ENCODE measurements around the gene CELSR1.
"Not testable (repeated sequence)": the region's sequence is repeated elsewhere in the genome, so short reads cannot be mapped to it uniquely, and the experiment has no call there.

CELSR1 gene

GRCh38 chr22:46413725-46414379, 123.6 kb downstream of the CELSR1 start:
- no peak for DNase-seq

DNA sequence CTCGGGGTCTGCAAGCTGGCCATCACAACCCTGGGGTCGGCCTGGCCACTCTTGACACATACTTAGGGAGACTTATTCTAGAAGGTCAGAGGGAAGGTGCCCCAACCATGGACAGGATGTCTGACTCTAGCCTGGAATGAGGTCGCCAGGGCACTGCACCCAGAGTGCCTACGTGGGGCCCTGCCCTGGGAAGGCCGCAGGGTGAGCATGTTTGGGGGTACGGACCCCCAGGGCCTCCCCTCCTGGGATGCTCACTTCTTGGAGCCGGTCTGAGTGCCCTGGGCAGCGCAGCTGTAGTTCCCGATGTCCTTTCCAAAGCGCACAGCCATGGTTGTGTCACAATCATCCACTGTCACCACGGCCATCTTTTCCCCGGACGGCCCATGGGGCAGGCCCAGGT, 126.1 kb downstream of the CELSR1 start:
- DNase-seq = no peak

- DNase-seq = no peak
Observed at GRCh38 chr22:46410291-46410808, 127.1 kb downstream of the CELSR1 start.

DNA sequence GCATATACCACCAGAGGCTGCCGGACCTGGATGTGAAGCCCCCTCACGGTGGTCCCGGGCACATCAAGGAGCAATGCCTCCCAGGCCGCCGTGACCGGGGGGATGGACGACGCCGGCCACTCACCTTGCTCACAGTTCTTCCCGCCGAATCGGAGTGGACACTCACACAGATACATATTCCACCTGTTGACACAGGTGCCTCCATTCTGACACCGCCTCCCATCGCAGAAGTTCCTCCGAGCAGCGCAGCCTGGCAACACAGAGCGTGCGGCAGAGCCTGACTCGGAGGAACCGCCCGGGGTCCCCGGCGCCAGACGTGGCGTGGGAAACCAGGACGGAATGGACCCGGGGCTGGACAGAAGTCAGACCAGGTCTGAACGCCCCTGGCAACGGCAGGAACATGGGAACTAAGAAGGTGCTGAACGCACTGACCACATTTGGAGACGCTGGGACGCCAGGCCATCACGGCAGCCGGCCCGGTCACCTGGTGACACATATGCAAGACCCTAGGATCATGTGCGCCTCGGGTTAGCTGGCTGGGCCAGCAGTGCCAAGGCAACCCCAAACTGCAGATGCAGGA, 127.7 kb downstream of the CELSR1 start:
- DNase-seq = no peak

DNA sequence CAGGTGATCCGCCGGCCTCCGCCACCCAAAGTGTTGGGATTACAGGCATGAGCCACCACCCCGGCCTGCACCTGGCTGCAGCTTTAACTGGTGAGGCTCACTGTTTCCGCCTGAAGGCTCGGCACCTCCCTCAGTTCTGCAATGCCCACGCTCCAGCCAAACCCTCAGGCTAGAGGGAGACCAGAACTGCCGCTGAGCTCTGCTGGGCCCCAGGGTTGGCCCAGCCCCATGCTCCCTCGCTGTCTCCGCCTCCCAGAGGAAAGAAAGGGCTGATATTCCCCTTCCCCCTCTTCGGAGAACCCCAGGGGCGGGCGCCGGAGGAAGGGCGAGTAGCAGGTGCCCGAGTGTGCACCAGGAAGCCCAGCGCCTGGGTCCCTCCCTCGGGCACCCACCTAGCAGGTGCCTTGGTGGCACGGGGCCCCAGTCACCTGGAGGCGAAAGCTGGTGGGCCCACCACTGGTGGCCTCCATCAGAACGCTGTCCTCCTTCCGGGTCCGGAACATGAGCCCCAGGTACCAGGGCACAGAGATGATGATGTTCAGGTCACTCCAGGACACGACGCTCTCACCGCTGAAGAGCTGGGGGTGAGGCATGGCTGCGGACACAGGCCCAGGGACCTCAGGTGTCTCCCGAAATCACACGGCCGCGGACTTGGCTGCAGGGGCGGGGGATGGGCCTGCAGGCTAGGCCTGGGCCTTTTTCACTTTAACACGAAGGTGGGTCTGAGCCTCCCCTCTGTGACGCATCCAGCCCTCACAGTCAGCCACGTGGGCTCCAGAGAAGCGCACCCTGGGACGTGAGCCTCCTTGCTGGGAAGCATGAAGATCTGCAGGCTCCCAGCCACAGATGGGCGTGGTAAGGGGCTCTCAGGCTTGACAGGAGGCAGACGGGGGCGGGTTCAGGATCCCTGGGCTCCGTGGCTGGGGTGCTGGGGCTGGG, 128.6 kb downstream of the CELSR1 start:
- no peak for DNase-seq

DNA sequence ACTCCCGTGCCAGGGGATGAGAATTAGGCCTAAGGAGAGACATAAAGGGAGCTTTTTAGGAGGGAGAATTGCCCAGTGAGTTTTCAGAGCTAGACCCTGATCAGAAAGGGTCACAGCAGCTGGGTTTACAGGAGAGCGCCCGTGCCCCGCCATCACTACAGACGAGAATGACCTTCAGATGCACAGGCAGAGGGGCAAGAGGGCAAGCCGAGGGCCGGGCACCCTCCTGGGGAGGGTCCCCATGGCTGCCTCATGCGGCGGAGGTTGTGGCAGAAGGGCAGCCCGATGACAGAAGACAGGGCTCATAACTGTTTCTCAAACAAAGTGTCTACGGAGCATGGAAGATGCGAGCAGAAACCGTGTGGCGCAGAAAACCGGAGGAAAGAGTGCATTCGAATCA, 129.7 kb downstream of the CELSR1 start:
- no peak for DNase-seq

DNA sequence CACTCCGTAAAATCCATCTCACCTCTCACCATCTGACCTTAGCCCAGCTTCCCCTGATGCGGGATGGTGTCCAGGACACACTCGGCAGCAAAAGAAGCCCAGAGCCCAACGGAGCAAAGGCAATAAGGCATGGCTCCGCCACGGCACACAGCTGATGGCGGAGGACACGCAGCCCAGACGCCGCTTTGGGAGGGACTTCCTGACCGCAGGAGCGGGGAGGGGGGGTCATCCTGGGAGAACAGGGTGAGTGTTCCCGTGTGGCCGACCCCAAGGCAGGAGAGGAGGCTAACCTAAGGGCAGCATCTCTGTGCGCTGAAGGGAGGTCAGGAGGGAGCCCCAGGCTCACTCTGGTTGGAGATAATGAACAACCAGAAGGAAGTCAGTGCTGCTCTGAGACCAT, 130.6 kb downstream of the CELSR1 start:
- no peak for DNase-seq

GRCh38 chr22:46406349-46406748, 131.1 kb downstream of the CELSR1 start:
- DNase-seq = no peak

DNA sequence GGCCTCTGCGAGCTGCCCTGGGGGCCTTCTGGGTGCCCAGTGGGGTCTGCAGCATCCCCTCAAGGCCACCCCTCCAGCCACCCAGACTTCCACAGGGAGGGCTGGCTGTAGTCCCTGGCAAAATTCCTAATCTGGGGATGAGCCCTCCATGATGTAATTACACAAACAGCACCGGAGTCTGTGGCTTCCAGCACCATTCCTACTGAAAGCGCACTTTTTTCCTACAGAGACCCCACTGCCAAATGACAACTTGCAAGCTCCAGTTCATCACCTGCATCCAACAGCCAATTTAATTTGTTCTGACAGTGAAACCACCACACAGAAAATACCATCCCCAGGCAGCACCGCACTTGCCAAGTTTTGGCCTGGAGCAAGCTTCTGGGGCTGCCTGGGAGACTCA, 131.5 kb downstream of the CELSR1 start:
- DNase-seq = no peak

GRCh38 chr22:46403880-46404279, 133.5 kb downstream of the CELSR1 start:
- DNase-seq = not testable (repeated sequence)

GRCh38 chr22:46402505-46402904, 134.9 kb downstream of the CELSR1 start:
- no peak for DNase-seq

DNA sequence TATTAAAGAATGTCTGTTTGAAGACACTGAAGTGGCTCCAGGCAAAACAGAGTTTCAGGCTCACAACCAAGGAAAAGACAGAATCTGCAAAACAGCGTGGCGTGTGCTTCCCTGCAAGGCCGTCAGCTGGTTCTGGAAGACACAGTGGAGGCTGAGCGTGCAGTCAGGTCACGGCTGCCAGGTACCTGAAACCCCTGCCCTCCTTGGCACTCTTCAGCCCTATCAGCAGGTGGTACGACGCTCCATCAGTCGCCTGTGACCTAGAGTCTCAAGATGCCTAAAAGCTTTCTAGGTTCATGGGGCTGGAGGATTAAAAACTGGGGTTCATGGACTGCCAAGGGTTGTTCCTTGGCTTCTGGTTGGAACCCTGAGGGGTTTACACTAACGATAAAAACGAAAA, 136.1 kb downstream of the CELSR1 start:
- no peak for DNase-seq

DNA sequence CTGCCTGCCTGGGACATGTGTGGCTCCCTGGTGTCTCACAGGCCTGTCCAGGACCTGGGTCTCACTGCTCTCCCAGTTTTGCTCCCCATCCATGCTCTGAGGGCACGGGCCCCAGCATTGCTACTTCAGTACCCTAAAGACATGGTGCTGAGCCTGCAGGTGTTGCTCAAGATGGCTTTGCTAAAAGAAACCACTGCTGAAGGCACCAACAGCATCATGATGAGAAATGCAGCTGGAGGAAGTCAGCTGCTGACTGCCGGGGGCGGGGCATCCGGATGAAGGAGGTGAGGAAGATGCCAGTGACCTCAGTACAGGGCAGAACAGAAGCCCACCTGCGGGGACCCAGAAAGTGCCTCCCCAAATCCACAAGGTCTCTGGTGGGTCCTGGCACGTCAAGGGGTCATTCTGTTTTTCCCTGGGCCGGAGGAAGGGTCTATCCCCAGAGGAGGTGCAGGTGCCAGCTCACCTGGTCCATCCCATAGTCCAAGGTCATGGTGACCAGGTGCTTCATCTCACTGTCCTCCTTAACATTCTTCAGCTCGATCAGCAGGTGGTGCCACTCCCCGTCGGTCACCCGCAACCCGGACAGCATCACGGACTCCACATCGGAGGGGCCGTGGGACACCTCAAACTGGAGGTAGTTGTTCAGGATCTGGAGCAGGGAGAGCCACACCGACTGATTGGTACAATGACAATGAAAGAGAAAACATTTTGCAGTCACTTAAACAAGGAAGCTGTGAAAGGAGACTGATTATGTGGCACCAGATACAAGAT, 138.0 kb downstream of the CELSR1 start:
- no peak for DNase-seq

DNA sequence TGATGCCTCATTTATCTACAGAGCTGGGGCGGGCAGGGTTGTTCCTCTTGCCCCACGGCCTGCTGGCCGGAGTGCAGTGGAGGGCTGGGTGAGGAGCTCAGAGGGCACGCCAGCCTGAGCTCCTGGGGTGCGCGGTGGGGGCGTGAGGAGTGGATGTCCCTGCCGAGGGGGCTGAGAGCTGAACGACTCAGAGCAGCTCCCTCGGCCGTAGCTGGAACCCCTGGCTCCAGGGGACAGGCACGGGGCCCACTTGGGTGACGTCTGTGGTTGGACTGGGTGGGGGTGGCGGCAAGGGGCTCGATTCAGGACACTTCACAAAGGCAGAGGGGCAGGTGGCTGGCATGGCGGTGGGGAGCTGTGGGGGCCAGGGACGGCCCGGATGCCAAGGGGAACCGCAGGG, 139.5 kb downstream of the CELSR1 start:
- DNase-seq = no peak

GRCh38 chr22:46397514-46397913, 139.9 kb downstream of the CELSR1 start:
- DNase-seq = no peak

- not testable (repeated sequence) for DNase-seq
Observed at GRCh38 chr22:46397049-46397448, 140.4 kb downstream of the CELSR1 start.

DNA sequence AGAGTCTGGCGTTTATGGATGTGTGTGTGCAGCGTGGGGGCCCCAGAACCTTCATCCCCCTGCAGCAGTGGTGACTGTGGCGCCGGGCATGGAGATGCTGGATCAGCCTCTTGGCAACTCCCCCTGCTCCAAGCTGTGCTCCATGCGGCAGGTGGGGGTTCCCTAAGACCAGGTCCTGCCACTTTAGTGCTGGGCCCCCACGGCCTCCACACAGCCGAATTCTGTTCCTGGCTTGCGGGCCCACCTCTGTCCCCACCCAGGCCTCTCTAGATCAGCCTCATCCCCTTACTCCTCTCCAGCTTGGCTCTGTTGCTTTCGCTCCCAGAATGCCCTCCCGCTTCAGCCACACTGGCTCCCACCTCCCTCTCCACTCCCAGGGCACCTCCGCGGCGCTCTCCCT, 142.3 kb downstream of the CELSR1 start:
- DNase-seq = no peak

DNA sequence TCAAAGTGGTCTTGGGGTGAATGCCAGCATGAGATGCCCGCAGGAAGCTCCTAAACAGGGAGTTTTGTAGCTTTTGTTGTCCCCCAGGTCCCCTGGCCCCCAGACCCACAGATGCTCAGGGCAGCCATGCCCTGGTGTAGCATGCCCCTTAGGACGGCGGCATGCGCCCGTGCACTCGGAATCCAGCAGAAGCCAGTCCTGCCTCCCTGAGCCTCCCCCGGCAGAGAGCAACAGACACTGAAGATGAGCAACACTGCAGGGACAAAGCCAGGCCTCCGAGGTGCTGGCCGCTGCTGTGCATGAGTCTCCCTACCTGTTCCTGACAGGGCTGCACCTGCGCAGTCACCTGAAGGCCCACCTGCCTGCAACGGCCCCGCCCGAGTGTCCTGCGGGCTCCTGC, 142.8 kb downstream of the CELSR1 start:
- DNase-seq = no peak

DNA sequence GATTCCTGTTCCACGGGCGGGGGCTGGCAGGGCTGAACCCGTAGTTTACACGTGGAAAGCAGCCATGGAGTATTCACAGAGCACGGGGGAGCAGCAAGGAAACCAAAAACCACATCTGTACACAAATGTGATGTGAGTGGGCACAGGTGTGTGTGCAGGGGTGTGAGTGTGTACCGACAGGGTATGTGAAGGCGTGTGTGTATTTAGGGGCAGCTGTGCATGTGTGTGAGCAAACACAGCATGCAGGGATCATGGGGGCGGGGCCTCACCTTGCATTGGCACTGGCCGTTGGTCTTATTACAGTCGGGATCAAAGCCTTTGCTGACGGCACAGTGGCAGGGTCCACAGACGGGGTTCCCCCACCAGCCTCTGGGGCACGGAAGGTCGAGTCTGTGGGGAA, 143.5 kb downstream of the CELSR1 start:
- no peak for DNase-seq

GRCh38 chr22:46392137-46392844, 145.1 kb downstream of the CELSR1 start:
- DNase-seq = no peak

- DNase-seq = no peak
Observed at GRCh38 chr22:46391486-46392136, 145.8 kb downstream of the CELSR1 start.

Data from stimulated activated CD4-positive, alpha-beta T cell treated with anti-CD3 and anti-CD28 coated beads, Interleukin-4, amount 100 ng/mL, for 1 hour (primary cell).